ENCODE measurements around the gene RAD50.

DNA sequence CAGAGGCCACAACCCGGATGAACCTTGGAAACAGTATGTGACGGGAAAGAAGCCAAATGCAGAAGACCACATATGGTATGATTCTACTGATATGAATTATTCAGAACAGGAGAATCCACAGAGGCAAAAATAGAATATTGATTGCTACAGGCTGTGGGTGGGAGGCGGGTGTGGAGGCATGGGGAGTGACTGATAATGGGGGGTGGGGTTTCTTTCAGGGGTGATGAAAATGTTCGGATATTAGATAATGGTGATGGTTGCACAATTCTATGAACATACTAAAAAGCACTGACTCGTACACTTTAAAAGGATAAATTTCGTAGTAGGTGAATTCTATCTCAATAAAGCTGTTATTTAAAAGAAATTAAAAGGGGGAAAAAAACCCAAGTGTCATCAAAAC is 127.7 kb downstream of the RAD50 start:
- no peak for TF ChIP-seq RARB (CRISPR knock-in tag; IDR thresholded peaks at IDR 0.05)
- TF ChIP-seq TCF4 (CRISPR knock-in tag; IDR thresholded peaks at IDR 0.05; ENCODE audit: borderline replicate concordance): no peak

Data from SK-N-SH treated with all-trans-retinoic acid at 6 μM for 48 hours (cell line).